ENCODE results near the gene MARS1.

The MARS1 gene

GRCh38 chr12:57531836-57532235, 44.0 kb downstream of the MARS1 start:
- no peak for DNase-seq (ENCODE audit: low read depth)

GRCh38 chr12:57533108-57533507, 45.2 kb downstream of the MARS1 start:
- no peak for DNase-seq (ENCODE audit: low read depth)

DNA sequence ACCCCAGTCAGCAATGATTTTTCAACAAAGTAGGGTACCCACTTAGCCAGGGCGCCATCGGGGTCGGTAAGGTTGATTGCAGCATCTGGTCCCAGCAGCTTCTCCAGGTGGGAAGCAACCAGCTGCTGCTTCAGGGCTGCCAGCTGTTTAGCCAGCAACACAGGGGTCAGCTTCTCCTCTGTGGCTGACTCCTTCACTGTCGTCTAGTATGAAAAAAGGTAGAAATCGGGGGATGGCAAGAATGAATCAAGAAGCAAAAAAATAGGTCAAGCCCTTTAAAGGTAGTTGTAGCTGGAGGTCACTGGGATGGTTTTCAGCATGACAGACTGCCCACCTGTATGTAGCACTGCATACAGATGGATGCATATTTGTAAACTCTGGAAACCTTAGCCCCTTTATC, 46.4 kb downstream of the MARS1 start:
- DNase-seq (ENCODE audit: low read depth), result no peak

GRCh38 chr12:57534991-57535543, 47.2 kb downstream of the MARS1 start:
- DNase-seq (ENCODE audit: low read depth), result no peak

- DNase-seq (ENCODE audit: low read depth), result no peak
These were observed 48.1 kb downstream of the MARS1 start for GRCh38 chr12:57535764-57536596.

- no peak for DNase-seq (ENCODE audit: low read depth)
These were observed 48.7 kb downstream of the MARS1 start for GRCh38 chr12:57536597-57536942.

DNA sequence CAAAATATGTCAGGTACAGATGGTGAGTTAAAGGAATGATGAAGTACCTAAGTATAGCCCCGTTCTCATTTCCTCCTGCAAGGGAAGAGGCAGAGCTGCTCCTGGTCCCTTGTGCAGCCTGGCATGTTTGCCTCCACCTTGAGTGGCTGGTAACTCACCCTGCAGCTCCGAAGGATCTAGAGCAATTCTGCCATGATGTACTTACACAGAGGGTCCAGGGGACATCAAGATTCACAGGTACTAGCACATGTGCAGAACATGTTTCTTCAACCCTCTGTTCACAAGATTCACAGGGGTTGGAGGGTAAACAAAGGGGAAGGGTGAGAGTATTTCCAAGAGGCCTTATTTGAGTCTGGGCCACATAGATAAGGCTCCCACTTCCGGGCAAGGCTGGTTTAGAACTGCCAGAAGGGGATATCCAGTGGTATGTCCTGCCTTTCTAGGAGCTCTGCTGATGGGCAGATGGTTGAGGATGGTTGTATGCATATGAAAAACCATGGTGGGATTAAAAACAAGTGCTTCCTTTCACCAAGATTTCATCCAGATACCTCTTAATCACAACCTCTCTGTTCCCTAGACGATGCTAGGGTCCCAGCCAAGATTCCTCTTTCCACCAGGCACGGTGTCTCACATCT, 51.4 kb downstream of the MARS1 start:
- no peak for DNase-seq (ENCODE audit: low read depth)

DNA sequence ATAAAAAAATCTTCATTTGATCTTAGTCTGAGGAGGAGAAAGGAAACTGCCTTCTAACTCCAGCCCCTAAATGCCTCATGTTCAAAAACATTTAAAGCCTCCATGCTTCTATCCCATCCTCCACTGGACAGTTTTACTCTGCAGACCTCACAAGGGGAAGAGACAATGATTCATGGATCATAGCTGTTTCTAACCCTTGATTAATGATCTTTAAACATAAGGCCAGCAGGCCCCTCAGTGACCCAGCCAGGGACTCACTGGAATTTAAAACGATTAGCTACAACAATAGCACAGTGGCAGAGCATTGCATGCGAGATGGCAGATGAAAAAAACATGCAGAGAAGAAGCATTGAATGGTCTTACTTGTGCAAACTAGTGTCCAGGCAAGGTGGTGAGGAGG, 53.1 kb downstream of the MARS1 start:
- no peak for DNase-seq (ENCODE audit: low read depth)

DNA sequence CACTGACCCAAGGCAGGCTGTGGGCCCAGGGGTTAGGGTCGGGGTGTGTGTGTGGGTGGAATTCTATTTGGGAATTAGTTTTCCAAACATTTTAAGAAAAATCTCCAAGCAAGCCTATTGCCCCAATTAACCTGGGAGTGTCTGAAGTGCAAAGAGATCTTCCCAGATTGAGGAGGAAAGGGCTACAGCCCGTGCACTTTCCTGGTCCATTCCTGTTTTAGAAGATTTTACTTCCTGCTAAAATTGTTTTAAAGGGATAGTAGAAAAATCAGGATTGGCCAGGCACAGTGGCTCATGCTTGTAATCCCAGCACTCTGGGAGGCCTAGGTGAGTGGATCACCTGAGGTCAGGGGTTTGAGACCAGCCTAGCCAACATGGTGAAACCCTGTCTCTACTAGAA, 53.8 kb downstream of the MARS1 start:
- DNase-seq (ENCODE audit: low read depth), result no peak

DNA sequence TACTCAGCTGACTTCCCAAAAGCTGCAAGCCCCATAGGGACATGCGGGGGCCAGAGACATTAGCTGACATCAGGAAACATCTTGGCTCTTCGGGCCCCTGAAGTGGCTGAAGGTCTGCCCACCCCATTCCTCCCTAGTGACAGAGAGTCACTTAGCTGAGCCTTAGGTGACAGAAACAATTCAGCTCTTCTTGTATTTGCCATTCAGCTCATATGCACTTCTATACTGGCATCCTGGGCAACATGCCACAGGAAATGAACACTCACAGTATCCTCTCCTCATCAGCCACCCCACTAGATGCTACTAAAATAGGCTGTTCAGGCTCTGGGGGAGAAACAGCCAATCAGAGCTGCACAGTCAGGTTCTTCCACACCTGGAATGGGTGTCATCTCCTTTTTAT, 55.7 kb downstream of the MARS1 start:
- DNase-seq (ENCODE audit: low read depth), result no peak

DNA sequence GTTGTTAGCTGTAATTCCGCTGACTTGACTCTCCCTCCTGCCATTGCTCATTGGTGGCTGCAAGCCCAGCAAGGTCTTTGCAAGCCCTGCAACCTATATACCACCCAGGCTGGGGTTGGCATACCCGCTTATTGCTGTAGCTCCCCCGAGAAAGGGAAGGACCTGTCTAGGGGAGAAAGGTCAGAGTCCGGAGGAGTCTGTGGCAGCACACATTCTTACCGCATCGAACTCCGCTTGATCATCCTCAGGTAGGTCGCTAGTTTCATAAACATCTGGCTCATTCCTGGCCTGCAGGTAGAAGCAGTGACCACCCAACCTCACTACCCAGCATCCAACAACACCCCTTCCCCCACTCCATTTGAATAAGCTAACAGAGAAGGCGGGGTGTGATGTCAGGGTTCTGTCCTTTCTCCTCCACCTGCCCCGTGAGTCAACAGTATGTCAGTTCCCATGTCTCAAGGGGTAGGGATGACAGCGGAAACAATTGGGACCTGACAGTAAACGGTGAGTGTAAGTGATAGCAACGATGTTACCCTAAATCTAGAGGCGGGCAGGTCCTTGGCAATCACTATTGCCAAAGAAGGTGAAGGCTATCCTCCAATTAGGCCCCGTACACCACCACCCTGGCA, 58.1 kb downstream of the MARS1 start:
- no peak for DNase-seq (ENCODE audit: low read depth)

GRCh38 chr12:57546438-57547287, 58.8 kb downstream of the MARS1 start, which contains the start of gene DCTN2:
DCTN2 (minus strand) TSS chr12:57547192; CDS start chr12:57547063, 129 bp downstream.
- DNase-seq (ENCODE audit: low read depth), result peak; percentile 92

GRCh38 chr12:57547288-57548012, 59.6 kb downstream of the MARS1 start:
- DNase-seq (ENCODE audit: low read depth), result no peak

DNA sequence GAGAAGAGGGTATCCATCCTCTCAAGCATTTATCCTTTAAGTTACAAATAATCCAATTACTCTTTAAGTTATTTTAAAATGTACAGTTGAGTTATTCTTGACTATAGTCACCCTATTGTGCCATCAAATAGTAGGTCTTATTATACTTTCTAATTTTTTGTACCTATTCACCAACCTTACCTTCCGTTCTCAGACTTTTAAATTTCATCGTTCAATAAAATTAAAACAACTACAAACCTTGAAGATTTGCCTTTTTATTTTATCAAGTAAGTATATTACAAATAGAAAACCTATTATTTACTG, 60.1 kb downstream of the MARS1 start:
- no peak for DNase-seq (ENCODE audit: low read depth)

GRCh38 chr12:57548488-57548887, 60.6 kb downstream of the MARS1 start:
- DNase-seq (ENCODE audit: low read depth), result no peak

DNA sequence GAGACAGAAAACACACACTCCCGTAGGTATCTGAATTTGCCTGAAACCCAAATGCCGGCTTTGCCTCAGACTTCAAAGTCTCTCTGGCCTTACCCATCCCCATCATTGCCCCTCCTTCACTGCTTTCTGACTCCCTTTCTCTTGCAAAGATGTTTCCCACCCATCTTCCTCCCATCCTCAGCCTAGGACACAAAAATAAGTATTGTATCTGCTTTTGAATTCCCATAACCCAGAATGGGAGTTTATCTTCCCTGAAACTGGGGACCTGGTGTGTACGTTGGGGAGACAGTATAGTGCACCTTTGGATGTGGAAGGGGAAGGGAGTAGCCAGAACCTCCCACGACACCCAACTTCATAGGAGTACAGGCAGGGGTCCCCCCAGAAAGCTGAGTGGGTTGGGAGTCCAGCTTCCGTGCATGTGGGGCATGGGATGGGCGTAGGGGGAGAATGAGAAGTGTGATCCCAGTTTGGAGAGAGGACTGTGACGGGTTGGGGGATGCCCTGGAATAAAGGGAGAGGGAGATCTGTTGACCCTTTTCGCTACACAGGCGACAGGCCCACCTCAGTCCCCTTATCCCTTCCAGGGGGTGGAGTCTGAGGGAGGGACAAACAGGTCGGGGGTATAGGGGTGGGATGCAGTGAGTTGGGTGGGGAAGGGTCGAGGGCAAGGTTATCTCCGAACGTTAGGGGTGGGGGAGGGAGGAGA, 61.5 kb downstream of the MARS1 start:
- DNase-seq (ENCODE audit: low read depth), result no peak

DNA sequence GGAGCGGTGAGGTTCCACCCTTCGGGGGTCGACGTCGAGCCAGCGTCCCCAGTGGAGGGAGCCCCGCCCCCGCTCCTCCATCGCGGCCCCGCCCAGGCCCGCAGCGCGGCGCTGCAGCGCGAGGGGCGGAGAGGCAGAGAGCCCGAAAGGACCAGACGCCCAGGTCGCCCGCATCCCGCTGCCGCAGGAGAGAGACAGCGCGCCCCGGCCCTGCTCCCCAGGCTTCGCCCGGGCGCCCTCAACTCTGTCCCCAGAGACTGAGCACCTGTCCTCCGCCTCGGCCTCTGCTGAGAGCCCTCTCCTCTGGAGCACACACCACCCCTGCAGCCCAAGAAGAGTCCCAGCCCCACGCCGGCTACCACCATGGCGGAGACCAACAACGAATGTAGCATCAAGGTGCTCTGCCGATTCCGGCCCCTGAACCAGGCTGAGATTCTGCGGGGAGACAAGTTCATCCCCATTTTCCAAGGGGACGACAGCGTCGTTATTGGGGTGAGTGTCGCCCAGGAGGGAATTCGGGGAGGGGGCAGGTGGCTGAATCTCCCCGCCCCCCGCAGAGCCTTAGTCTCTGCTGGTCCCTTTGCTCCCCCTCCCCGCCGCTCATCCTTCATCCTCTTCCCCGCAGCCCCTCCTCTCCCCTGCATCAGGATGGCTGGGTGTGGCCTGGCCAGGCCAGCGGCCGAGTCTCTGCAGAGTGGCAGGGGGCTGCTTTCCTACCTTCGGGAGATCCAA, 62.2 kb downstream of the MARS1 start, which contains the start of gene KIF5A:
TSS of gene KIF5A (plus strand) at position 136 of the 732 bp plus-strand sequence. CDS start at position 364, 228 bp downstream.
- peak; percentile 64 for DNase-seq (ENCODE audit: low read depth)

- no peak for DNase-seq (ENCODE audit: low read depth)
These were observed 63.0 kb downstream of the MARS1 start for GRCh38 chr12:57550641-57551549.

Data from activated T-cell treated with anti-CD3 and anti-CD28 coated beads for 48 hours (primary cell).